ENCODE results near the gene PZP.

Gene PZP

GRCh38 chr12:9099552-9100190, 108.5 kb downstream of the PZP start:
- DNase-seq, result no peak

Measured in CD4-positive, alpha-beta T cell treated with Interleukin-6 for 4 hours (primary cell).